ENCODE measurements around the gene PTGR2. TPM values are rescaled to one million over a fixed set of nuclear protein-coding genes. Genes with fewer than 3 reads are reported as not detected.
"Not testable (repeated sequence)": the region's sequence is repeated elsewhere in the genome, so short reads cannot be mapped to it uniquely, and the experiment has no call there.

Gene PTGR2
- total RNA-seq, 4 donors from 2014 or later, result 16.3 to 43.3 (median 27.3) TPM

- no peak for TF ChIP-seq POLR2A (IDR thresholded peaks at IDR 0.05)
- H3K4me1 ChIP-seq, result peaks cover 6 to 16% of the 10 kb centered on the region in 2 donors
- no peaks in the 10 kb centered on the region for H3K36me3 ChIP-seq
- H3K27ac ChIP-seq, result no peak overlapping the region
- intact Hi-C loops (cut with DNase I), result no loop called here
- WGBS, 2 donors, result 52 to 66% methylated on average over 3 of the region's 3 CpGs
- no peaks in the 10 kb centered on the region for H3K27me3 ChIP-seq
- no peak overlapping the region for H3K4me3 ChIP-seq (replicated peaks in 1 of 3)
- no peak for DNase-seq
- H3K9me3 ChIP-seq, result no peaks in the 10 kb centered on the region
These were observed 36.8 kb downstream of the PTGR2 start for GRCh38 chr14:73888460-73888725.

- no peak overlapping the region for H3K27ac ChIP-seq
- peaks cover 2 to 3% of the 10 kb centered on the region in 2 donors for H3K36me3 ChIP-seq
- 77 to 96% methylated on average over 2 of the region's 2 CpGs for WGBS, 2 donors
- no peak for DNase-seq
- intact Hi-C loops (cut with DNase I), result no loop called here
- peaks cover 6 to 16% of the 10 kb centered on the region in 2 donors for H3K4me1 ChIP-seq
- H3K9me3 ChIP-seq, result no peaks in the 10 kb centered on the region
- no peak overlapping the region for H3K4me3 ChIP-seq (replicated peaks in 1 of 3)
- no peaks in the 10 kb centered on the region for H3K27me3 ChIP-seq
- TF ChIP-seq CTCF (IDR thresholded peaks at IDR 0.05), result no peak
- TF ChIP-seq POLR2A (IDR thresholded peaks at IDR 0.05), result no peak
These were observed 37.3 kb downstream of the PTGR2 start for GRCh38 chr14:73888971-73889370.

- TF ChIP-seq POLR2A (IDR thresholded peaks at IDR 0.05) (no peak), CTCF (IDR thresholded peaks at IDR 0.05) (no peak)
- Histone ChIP-seq H3K36me3 (peaks cover 6 to 7% of the 10 kb centered on the region in 2 donors), H3K27me3 (no peaks in the 10 kb centered on the region), H3K9me3 (no peaks in the 10 kb centered on the region), H3K4me3 (replicated peaks in 1 of 3) (no peak overlapping the region), H3K4me1 (peaks cover 6 to 16% of the 10 kb centered on the region in 2 donors), H3K27ac (no peak overlapping the region)
- 70 to 83% methylated on average over 5 of the region's 5 CpGs for WGBS, 2 donors
- intact Hi-C loops (cut with DNase I), result no loop called here
- DNase-seq, result no peak
These were observed 37.7 kb downstream of the PTGR2 start for GRCh38 chr14:73889376-73889775.

- intact Hi-C loops (cut with DNase I); H3K27ac ChIP-seq: not testable (repeated sequence)
These were observed 42.6 kb downstream of the PTGR2 start for GRCh38 chr14:73894180-73894687.

GRCh38 chr14:73895939-73896338 is 44.3 kb downstream of the PTGR2 start:
- H3K27ac ChIP-seq, result no peak overlapping the region
- TF ChIP-seq CTCF (IDR thresholded peaks at IDR 0.05) (no peak), POLR2A (IDR thresholded peaks at IDR 0.05) (no peak)
- H3K36me3 ChIP-seq, result peaks cover 43 to 54% of the 10 kb centered on the region in 2 donors
- intact Hi-C loops (cut with DNase I), result no loop called here
- H3K4me3 ChIP-seq (replicated peaks in 1 of 3), result no peak overlapping the region
- no peak for DNase-seq
- H3K27me3 ChIP-seq, result no peaks in the 10 kb centered on the region
- WGBS, 2 donors, result 69 to 70% methylated on average over 1 of the region's 1 CpG
- H3K4me1 ChIP-seq, result no peaks in the 10 kb centered on the region
- no peaks in the 10 kb centered on the region for H3K9me3 ChIP-seq

More at GRCh38 chr14:73894180-73894687, 42.6 kb downstream of the PTGR2 start:
- not testable (repeated sequence) for H3K4me3 ChIP-seq (replicated peaks in 1 of 3); H3K27me3 ChIP-seq; H3K4me1 ChIP-seq; DNase-seq; H3K9me3 ChIP-seq
- peaks cover 43 to 47% of the 10 kb centered on the region in 2 donors for H3K36me3 ChIP-seq
- 84 to 90% methylated on average over 6 of the region's 6 CpGs for WGBS, 2 donors

GRCh38 chr14:73896521-73896920 is 44.9 kb downstream of the PTGR2 start:
- DNase-seq, result no peak
- WGBS, 2 donors, result 86 to 94% methylated on average over 1 of the region's 1 CpG
- H3K36me3 ChIP-seq, result peaks cover 43 to 54% of the 10 kb centered on the region in 2 donors

More at GRCh38 chr14:73896521-73896920, 44.9 kb downstream of the PTGR2 start:
- Histone ChIP-seq H3K27ac (no peak overlapping the region), H3K9me3 (no peaks in the 10 kb centered on the region), H3K4me1 (no peaks in the 10 kb centered on the region), H3K27me3 (no peaks in the 10 kb centered on the region), H3K4me3 (replicated peaks in 1 of 3) (no peak overlapping the region)
- TF ChIP-seq CTCF (IDR thresholded peaks at IDR 0.05), result no peak
- no peak for TF ChIP-seq POLR2A (IDR thresholded peaks at IDR 0.05)
- intact Hi-C loops (cut with DNase I), result no loop called here

All from thyroid gland (tissue), 4 donors.